GM23338 (cell line): Measurements from ENCODE around the gene NELFB. TPM values are rescaled to one million over a fixed set of nuclear protein-coding genes. Genes with fewer than 3 reads are reported as not detected.

Experiments
- ATAC-seq: fragments of 200-7000 bp; cut with Tn5 transposase; 3 replicates; pipeline ENCODE4 v1.9.1; 2020
- DNase-seq: peaks from one replicate; pipeline ENCODE4 v3.0.0-alpha.2; 2015; ENCODE audit warnings: low spot score
- H2AFZ ChIP-seq: fragments of 200-600 bp; sonication (generic); 2 replicates; pipeline ENCODE4 v1.8.0; 2016; ENCODE audit warnings: antibody characterized with exemption, mild to moderate bottlenecking, moderate library complexity
- H3F3A ChIP-seq: fragments of 200-600 bp; sonication (generic); replicated peaks from 2 replicates; pipeline ENCODE4 v1.8.0; 2017; ENCODE audit warnings: antibody characterized with exemption, mixed run types, low read depth
- H3K27ac ChIP-seq: fragments of 200-600 bp; sonication (generic); 2 replicates; pipeline ENCODE4 v1.6.1; 2016; ENCODE audit warnings: low read depth
- H3K27me3 ChIP-seq: fragments of 200-600 bp; sonication (generic); 2 replicates; pipeline ENCODE4 v1.8.0; 2016; ENCODE audit warnings: mild to moderate bottlenecking, mixed run types, moderate library complexity; ENCODE audit not compliant: insufficient read depth
- H3K36me3 ChIP-seq: fragments of 200-600 bp; sonication (generic); 2 replicates; pipeline ENCODE4 v1.8.0; 2016; ENCODE audit warnings: mild to moderate bottlenecking; ENCODE audit not compliant: insufficient read depth
- H3K4me1 ChIP-seq: fragments of 200-600 bp; sonication (generic); 2 replicates; pipeline ENCODE4 v1.8.0; 2016; ENCODE audit warnings: mild to moderate bottlenecking, moderate library complexity; ENCODE audit not compliant: insufficient read depth
- H3K4me2 ChIP-seq: fragments of 200-600 bp; sonication (generic); 2 replicates; pipeline ENCODE4 v1.7.1; 2017; ENCODE audit warnings: mixed run types
- H3K4me3 ChIP-seq: fragments of 200-600 bp; sonication (generic); 2 replicates; pipeline ENCODE4 v1.6.1; 2016; ENCODE audit warnings: mixed run types
- H3K79me2 ChIP-seq: fragments of 200-600 bp; sonication (generic); replicated peaks from 2 replicates; pipeline ENCODE4 v1.8.0; 2017; ENCODE audit warnings: mild to moderate bottlenecking; ENCODE audit not compliant: insufficient read depth
- H3K9me2 ChIP-seq: fragments of 200-600 bp; sonication (generic); 2 replicates; pipeline ENCODE4 v1.8.0; 2017; ENCODE audit not compliant: insufficient read depth
- H4K20me1 ChIP-seq: fragments of 200-600 bp; sonication (generic); replicated peaks from 2 replicates; pipeline ENCODE4 v1.8.0; 2017; ENCODE audit warnings: mild to moderate bottlenecking; ENCODE audit not compliant: insufficient read depth
- H3K27ac Mint-ChIP-seq: 2 replicates; pipeline ENCODE4 v1.8.0; 2020; ENCODE audit warnings: inconsistent platforms, mild to moderate bottlenecking, moderate library complexity, mixed read lengths
- H3K27me3 Mint-ChIP-seq: 3 replicates; pipeline ENCODE4 v1.8.0; 2022; ENCODE audit warnings: low read depth, mild to moderate bottlenecking, moderate library complexity, mixed read lengths, inconsistent platforms; ENCODE audit not compliant: insufficient read depth, poor library complexity
- H3K36me3 Mint-ChIP-seq: 3 replicates; pipeline ENCODE4 v1.8.0; 2021; ENCODE audit warnings: low read depth, mild to moderate bottlenecking, inconsistent platforms, moderate library complexity, mixed read lengths
- H3K4me1 Mint-ChIP-seq: 3 replicates; pipeline ENCODE4 v1.8.0; 2020; ENCODE audit warnings: mild to moderate bottlenecking, inconsistent platforms, mixed read lengths
- H3K4me3 Mint-ChIP-seq: 3 replicates; pipeline ENCODE4 v1.8.0; 2021; ENCODE audit warnings: moderate library complexity, mild to moderate bottlenecking, inconsistent platforms, mixed read lengths
- H3K9me3 Mint-ChIP-seq: 3 replicates; pipeline ENCODE4 v1.8.0; 2020; ENCODE audit warnings: moderate library complexity, mild to moderate bottlenecking, inconsistent platforms, mixed read lengths
- CREB1 ChIP-seq: fragments of 250-450 bp; sonication (Bioruptor Pico); IDR thresholded peaks from 2 replicates; pipeline ENCODE4 v1.5.0; 2020; ENCODE audit warnings: low read depth, mild to moderate bottlenecking, moderate library complexity
- CTCF ChIP-seq, 2 experiments: fragments of 200-600 bp in 1 of 2; sonication (generic) in 1 of 2; conservative IDR thresholded peaks; 2 replicates each; pipeline versions ENCODE4 v1.5.1 to v1.6.1; 2016 to 2017; ENCODE audit warnings: antibody characterized with exemption in 2 of 2, low read depth in 2 of 2, mild to moderate bottlenecking in 2 of 2, moderate library complexity in 1 of 2
- ETS1 ChIP-seq: IDR thresholded peaks from 2 replicates; pipeline ENCODE4 v1.6.1; 2016; ENCODE audit warnings: antibody characterized with exemption
- EZH2 ChIP-seq: fragments of 200-600 bp; sonication (generic); IDR thresholded peaks from one replicate; pipeline ENCODE4 v1.8.0; 2017; ENCODE audit warnings: antibody characterized with exemption, mild to moderate bottlenecking, low read depth; ENCODE audit not compliant: unreplicated experiment
- EZH2phosphoT487 ChIP-seq: fragments of 200-600 bp; sonication (generic); IDR thresholded peaks from one replicate; pipeline ENCODE4 v1.8.1; 2018; ENCODE audit warnings: antibody characterized with exemption; ENCODE audit not compliant: unreplicated experiment
- NANOG ChIP-seq: IDR thresholded peaks from 2 replicates; pipeline ENCODE4 v1.6.1; 2016; ENCODE audit warnings: antibody characterized with exemption, borderline replicate concordance
- POLR2AphosphoS5 ChIP-seq: IDR thresholded peaks from 2 replicates; pipeline ENCODE4 v1.6.1; 2016; ENCODE audit warnings: antibody characterized with exemption, low read depth
- REST ChIP-seq: IDR thresholded peaks from one replicate; pipeline ENCODE4 v1.6.1; 2018; ENCODE audit warnings: antibody characterized with exemption; ENCODE audit not compliant: unreplicated experiment
- STAT1 ChIP-seq: IDR thresholded peaks from one replicate; pipeline ENCODE4 v1.6.1; 2016; ENCODE audit warnings: antibody characterized with exemption; ENCODE audit not compliant: unreplicated experiment
- ZNF114 ChIP-seq: fragments of 250-450 bp; sonication (Bioruptor Pico); IDR thresholded peaks from 2 replicates; pipeline ENCODE4 v1.5.0; 2020; ENCODE audit warnings: mild to moderate bottlenecking, moderate library complexity
- ZNF331 ChIP-seq: fragments of 250-450 bp; sonication (Bioruptor Pico); IDR thresholded peaks from 2 replicates; pipeline ENCODE4 v1.5.0; 2020; ENCODE audit warnings: low read depth, mild to moderate bottlenecking, moderate library complexity
- polyA plus RNA-seq: library from polyadenylated mRNA; unstranded; fragments of >200 nt; fragmentation: Nextera tagmentation; extraction: Ambion mirVana; gene quantifications from 2 replicates; pipeline ENCODE4 v1.2.1, GENCODE V29; 2016
- total RNA-seq: library from RNA; depleted of rRNA; stranded (reverse); fragments of >200 nt; shearing (Covaris generic); gene quantifications from 2 replicates; pipeline ENCODE4 v1.2.3, GENCODE V29; 2014

Gene NELFB
- total and polyA plus RNA-seq, 2 experiments from 2014 or later, result 30.0 to 97.3 TPM

GRCh38 chr9:137305060-137305797 lies 50.1 kb downstream of the NELFB start (continued):
- TF ChIP-seq REST (no peak), CTCF (conservative IDR thresholded peaks at IDR 0.05; ENCODE audit: low read depth in 2 of 2) (peak in 1 of 2 experiments; percentile 11; a peak in 1 of 4 replicates)

- Histone ChIP-seq H3F3A (peaks cover 8% of the 10 kb centered on the region), H3K79me2 (peaks cover 3% of the 10 kb centered on the region; the same call in 1 of the 2 replicates), H3K4me2 (no peak overlapping the region), H3K4me3 (no peak overlapping the region), H3K27ac (no peak overlapping the region), H2AFZ (no peak overlapping the region), H3K27me3 (peaks cover 13% of the 10 kb centered on the region), H3K9me2 (no peaks in the 10 kb centered on the region), H3K36me3 (no peaks in the 10 kb centered on the region), H3K4me1 (peaks cover 21% of the 10 kb centered on the region; the same call in 1 of the 2 replicates), H4K20me1 (no peaks in the 10 kb centered on the region)
- peaks cover 25% of the 10 kb centered on the region for H3K4me1 Mint-ChIP-seq
- no peak overlapping the region for H3K4me3 Mint-ChIP-seq
- peaks cover 21% of the 10 kb centered on the region for H3K27me3 Mint-ChIP-seq
- no peak overlapping the region for H3K27ac Mint-ChIP-seq
- H3K36me3 Mint-ChIP-seq, result no peaks in the 10 kb centered on the region
- DNase-seq (no peak), ATAC-seq (no peak)
- H3K9me3 Mint-ChIP-seq, result no peaks in the 10 kb centered on the region
- TF ChIP-seq CREB1 (no peak), STAT1 (no peak), REST (no peak), ZNF114 (CRISPR knock-in tag) (no peak), POLR2AphosphoS5 (no peak), ZNF331 (CRISPR knock-in tag) (no peak), ETS1 (no peak), NANOG (no peak), CTCF (conservative IDR thresholded peaks at IDR 0.05; ENCODE audit: low read depth in 2 of 2) (no peak), EZH2phosphoT487 (no peak), EZH2 (no peak)
These were observed 50.6 kb downstream of the NELFB start for GRCh38 chr9:137305798-137306065.
